Liver (tissue), 9 donors: Measurements from ENCODE around the gene NCK2. TPM values are rescaled to one million over a fixed set of nuclear protein-coding genes. Genes with fewer than 3 reads are reported as not detected.

Experiments
- DNase-seq: peaks from one replicate; pipeline ENCODE4 v3.0.0-alpha.2; 2017; ENCODE audit warnings: low spot score
- H3K27ac ChIP-seq, 2 donors: one replicate each; pipeline ENCODE4 v1.7.0; 2013; ENCODE audit warnings: inconsistent platforms in 2 of 2, low read length in 2 of 2, control low read depth in 1 of 2, low read depth in 1 of 2, mild to moderate bottlenecking in 1 of 2
- H3K27me3 ChIP-seq, 4 donors: one replicate each; pipeline versions ENCODE4 v1.6.1 to v1.7.0; 2013; ENCODE audit warnings: low read length in 3 of 4, inconsistent platforms in 1 of 4, mild to moderate bottlenecking in 1 of 4, moderate library complexity in 1 of 4; ENCODE audit not compliant: control insufficient read depth in 4 of 4, insufficient read depth in 4 of 4
- H3K36me3 ChIP-seq, 4 donors: one replicate each; pipeline versions ENCODE4 v1.6.1 to v1.7.0; 2013; ENCODE audit warnings: low read length in 3 of 4, mild to moderate bottlenecking in 3 of 4, low read depth in 1 of 4, moderate library complexity in 1 of 4; ENCODE audit not compliant: control insufficient read depth in 4 of 4, insufficient read depth in 3 of 4
- H3K4me1 ChIP-seq, 4 donors: one replicate each; pipeline versions ENCODE4 v1.6.1 to v1.7.0; 2013; ENCODE audit warnings: low read length in 3 of 4, mild to moderate bottlenecking in 3 of 4, moderate library complexity in 1 of 4; ENCODE audit not compliant: control insufficient read depth in 4 of 4, insufficient read depth in 4 of 4
- H3K4me3 ChIP-seq, 3 donors: one replicate each; pipeline versions ENCODE4 v1.6.1 to v1.7.0; 2013; ENCODE audit warnings: low read length in 3 of 3, control low read depth in 1 of 3, low read depth in 1 of 3, mild to moderate bottlenecking in 1 of 3
- H3K9ac ChIP-seq, 2 donors: one replicate each; pipeline ENCODE4 v1.7.0; 2013; ENCODE audit warnings: low read length in 2 of 2, mild to moderate bottlenecking in 2 of 2, moderate library complexity in 2 of 2, control low read depth in 1 of 2, low read depth in 1 of 2
- H3K9me3 ChIP-seq, 4 donors: one replicate each; pipeline versions ENCODE4 v1.6.1 to v1.7.0; 2013; ENCODE audit warnings: low read length in 3 of 4; ENCODE audit not compliant: control insufficient read depth in 4 of 4
- EGR1 ChIP-seq, 2 donors: IDR thresholded peaks; 2 replicates each; pipeline ENCODE4 v1.6.1; 2016 to 2018; ENCODE audit warnings: antibody characterized with exemption in 2 of 2, low read depth in 2 of 2
- FOXA1 ChIP-seq: IDR thresholded peaks from 2 replicates; pipeline ENCODE4 v1.6.1; 2016; ENCODE audit warnings: antibody characterized with exemption
- GABPA ChIP-seq, 2 donors: IDR thresholded peaks in 1 of 2; conservative IDR thresholded peaks in 1 of 2; 2 replicates each; pipeline ENCODE4 v1.6.1; 2016; ENCODE audit warnings: antibody characterized with exemption in 2 of 2, mild to moderate bottlenecking in 1 of 2, moderate library complexity in 1 of 2
- HNF4A ChIP-seq, 2 donors: conservative IDR thresholded peaks; 2 replicates each; pipeline ENCODE4 v1.6.1; 2016; ENCODE audit warnings: antibody characterized with exemption in 2 of 2, mild to moderate bottlenecking in 2 of 2
- HNF4G ChIP-seq: IDR thresholded peaks from 2 replicates; pipeline ENCODE4 v1.6.1; 2016; ENCODE audit warnings: antibody characterized with exemption
- JUND ChIP-seq, 2 donors: IDR thresholded peaks; 2 replicates each; pipeline ENCODE4 v1.6.1; 2016; ENCODE audit warnings: antibody characterized with exemption in 2 of 2
- NR2F2 ChIP-seq: IDR thresholded peaks from 2 replicates; pipeline ENCODE4 v1.6.1; 2016; ENCODE audit warnings: antibody characterized with exemption
- SP1 ChIP-seq: IDR thresholded peaks from 2 replicates; pipeline ENCODE4 v1.6.1; 2018; ENCODE audit warnings: antibody characterized with exemption, mild to moderate bottlenecking
- TAF1 ChIP-seq: conservative IDR thresholded peaks from 2 replicates; pipeline ENCODE4 v1.6.1; 2016; ENCODE audit warnings: antibody characterized with exemption, mild to moderate bottlenecking
- YY1 ChIP-seq: IDR thresholded peaks from 2 replicates; pipeline ENCODE4 v1.6.1; 2016; ENCODE audit warnings: antibody characterized with exemption, mild to moderate bottlenecking
- WGBS: extraction: QIAGEN DNeasy Blood & Tissue Kit; methylation state at CpG from one replicate; pipeline ENCODE4 v1.1.7; 2013; 5-methylcytosine and 5-hydroxymethylcytosine counted together
- polyA plus RNA-seq, 2 donors: library from polyadenylated mRNA; stranded (reverse) in 1 of 2; unstranded in 1 of 2; fragments of 200-250 nt in 1 of 2; fragments of >200 nt in 1 of 2; fragmentation: Nextera tagmentation in 1 of 2; extraction: Ambion mirVana in 1 of 2; gene quantifications; one replicate each; pipeline versions ENCODE4 v1.2.1 to v1.2.3, GENCODE V29; 2013 to 2015
- total RNA-seq, 2 donors: library from RNA; depleted of rRNA; stranded (reverse); fragments of >200 nt; gene quantifications; one replicate each; pipeline ENCODE4 v1.2.3, GENCODE V29; 2014
- TF ChIP-seq, protein P1 (sequence below): IDR thresholded peaks from 2 replicates; pipeline ENCODE4 v1.6.1; 2016; ENCODE audit warnings: antibody characterized with exemption, mild to moderate bottlenecking
- TF ChIP-seq, protein P2 (sequence below): fragments of 150-350 bp; IDR thresholded peaks from 2 replicates; pipeline ENCODE4 v1.5.1; 2017; ENCODE audit warnings: improper control_type of control experiment, low read depth, low read length; ENCODE audit not compliant: missing input control
- TF ChIP-seq, protein P3 (sequence below): IDR thresholded peaks from 2 replicates; pipeline ENCODE4 v1.6.1; 2016; ENCODE audit warnings: antibody characterized with exemption
- TF ChIP-seq, protein P4 (sequence below): IDR thresholded peaks from 2 replicates; pipeline ENCODE4 v1.6.1; 2016; ENCODE audit warnings: antibody characterized with exemption
- donor health status: healthy.
- donor health status: healthy.
- donor health status: healthy.
- donor health status: healthy.
- donor health status: healthy.

NCK2 gene
- total and polyA plus RNA-seq, 4 donors, result 3.4 to 15.0 (median 10.7) TPM

DNA sequence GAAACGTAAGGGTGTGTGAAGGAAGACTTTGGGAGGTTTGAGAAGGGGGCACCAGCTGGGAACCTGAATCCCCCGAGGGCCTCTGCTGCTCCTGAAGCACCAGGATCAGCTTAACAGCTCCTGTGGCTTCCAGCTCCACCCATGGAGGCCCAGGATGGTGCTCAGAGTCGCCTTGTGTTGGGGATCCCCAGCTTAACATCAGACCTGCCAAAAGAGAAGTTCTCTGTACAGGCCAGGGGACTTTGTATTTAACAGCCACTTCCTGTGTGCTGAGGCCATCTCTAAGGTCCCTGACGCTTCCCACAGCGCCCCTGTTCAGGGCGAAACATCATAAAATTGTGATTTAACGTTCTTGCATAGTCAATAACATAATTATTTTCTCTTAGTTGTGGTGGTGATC lies 77.5 kb downstream of the NCK2 start (continued):
- TF ChIP-seq, protein P1, sequence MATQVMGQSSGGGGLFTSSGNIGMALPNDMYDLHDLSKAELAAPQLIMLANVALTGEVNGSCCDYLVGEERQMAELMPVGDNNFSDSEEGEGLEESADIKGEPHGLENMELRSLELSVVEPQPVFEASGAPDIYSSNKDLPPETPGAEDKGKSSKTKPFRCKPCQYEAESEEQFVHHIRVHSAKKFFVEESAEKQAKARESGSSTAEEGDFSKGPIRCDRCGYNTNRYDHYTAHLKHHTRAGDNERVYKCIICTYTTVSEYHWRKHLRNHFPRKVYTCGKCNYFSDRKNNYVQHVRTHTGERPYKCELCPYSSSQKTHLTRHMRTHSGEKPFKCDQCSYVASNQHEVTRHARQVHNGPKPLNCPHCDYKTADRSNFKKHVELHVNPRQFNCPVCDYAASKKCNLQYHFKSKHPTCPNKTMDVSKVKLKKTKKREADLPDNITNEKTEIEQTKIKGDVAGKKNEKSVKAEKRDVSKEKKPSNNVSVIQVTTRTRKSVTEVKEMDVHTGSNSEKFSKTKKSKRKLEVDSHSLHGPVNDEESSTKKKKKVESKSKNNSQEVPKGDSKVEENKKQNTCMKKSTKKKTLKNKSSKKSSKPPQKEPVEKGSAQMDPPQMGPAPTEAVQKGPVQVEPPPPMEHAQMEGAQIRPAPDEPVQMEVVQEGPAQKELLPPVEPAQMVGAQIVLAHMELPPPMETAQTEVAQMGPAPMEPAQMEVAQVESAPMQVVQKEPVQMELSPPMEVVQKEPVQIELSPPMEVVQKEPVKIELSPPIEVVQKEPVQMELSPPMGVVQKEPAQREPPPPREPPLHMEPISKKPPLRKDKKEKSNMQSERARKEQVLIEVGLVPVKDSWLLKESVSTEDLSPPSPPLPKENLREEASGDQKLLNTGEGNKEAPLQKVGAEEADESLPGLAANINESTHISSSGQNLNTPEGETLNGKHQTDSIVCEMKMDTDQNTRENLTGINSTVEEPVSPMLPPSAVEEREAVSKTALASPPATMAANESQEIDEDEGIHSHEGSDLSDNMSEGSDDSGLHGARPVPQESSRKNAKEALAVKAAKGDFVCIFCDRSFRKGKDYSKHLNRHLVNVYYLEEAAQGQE, result no peak
- TF ChIP-seq YY1, result no peak

DNA sequence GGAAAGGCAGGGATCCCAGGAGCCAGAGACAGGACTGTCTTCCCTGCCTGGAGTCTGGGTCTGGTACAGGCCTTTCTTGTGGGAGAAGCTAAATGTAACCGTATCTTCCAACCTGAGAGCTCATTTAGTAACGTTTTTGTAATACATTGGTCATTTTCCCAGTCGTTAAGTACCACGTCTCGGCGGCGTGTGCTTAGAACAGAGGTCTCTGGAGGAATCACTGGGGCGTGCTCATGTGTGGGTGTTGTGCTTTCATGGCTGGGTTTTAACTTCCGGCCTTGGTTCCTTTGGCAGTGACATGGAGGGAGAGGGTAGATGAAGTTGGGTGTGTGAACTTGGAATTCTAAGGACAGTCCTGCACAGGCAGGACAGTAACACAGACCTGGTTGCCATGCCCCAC lies 79.7 kb downstream of the NCK2 start:
- 93% methylated on average over 9 of the region's 9 CpGs for WGBS

DNA sequence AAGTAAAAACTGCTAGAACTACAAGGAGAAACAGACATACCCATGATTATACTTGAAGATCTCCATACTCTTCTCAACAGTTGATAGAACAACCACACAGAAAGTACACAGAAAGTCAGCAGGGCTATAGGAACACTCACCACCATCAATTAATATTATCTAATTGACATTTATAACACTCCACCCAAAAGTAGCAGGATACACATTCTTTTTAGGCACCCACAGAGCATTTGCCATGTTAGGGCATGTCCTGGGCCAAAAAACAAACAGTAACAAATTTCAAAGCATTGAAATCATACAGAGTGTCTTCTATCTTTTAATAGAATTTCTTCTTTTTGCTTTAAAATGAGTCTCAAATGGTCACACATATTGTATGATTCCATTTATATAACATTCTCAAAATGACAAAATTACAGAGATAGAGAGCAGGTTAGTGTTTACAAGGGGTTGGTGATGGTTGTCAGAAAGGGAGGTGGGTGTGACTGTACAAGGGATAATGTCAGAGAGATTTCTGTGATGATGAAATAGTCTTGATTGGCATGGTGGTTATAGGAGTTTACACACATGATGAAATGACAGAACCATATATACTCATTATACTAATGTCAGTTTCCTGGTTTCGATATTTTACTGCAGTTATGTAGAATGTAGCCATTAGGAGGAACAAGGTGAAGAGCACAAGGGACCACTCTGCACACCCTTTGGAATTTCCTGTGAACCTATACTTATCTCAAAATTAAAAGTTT lies 82.8 kb downstream of the NCK2 start:
- Histone ChIP-seq H3K9me3 (peaks cover 0 to 9% (median 1%) of the 10 kb centered on the region in 4 donors), H3K36me3 (no peaks in the 10 kb centered on the region), H3K4me3 (no peak overlapping the region), H3K27me3 (no peaks in the 10 kb centered on the region), H3K9ac (no peak overlapping the region), H3K4me1 (peaks cover 0 to 6% (median 0%) of the 10 kb centered on the region in 4 donors), H3K27ac (no peak overlapping the region)
- no peak for DNase-seq
- 79% methylated on average over 1 of the region's 1 CpG for WGBS
- TF ChIP-seq, protein P2, sequence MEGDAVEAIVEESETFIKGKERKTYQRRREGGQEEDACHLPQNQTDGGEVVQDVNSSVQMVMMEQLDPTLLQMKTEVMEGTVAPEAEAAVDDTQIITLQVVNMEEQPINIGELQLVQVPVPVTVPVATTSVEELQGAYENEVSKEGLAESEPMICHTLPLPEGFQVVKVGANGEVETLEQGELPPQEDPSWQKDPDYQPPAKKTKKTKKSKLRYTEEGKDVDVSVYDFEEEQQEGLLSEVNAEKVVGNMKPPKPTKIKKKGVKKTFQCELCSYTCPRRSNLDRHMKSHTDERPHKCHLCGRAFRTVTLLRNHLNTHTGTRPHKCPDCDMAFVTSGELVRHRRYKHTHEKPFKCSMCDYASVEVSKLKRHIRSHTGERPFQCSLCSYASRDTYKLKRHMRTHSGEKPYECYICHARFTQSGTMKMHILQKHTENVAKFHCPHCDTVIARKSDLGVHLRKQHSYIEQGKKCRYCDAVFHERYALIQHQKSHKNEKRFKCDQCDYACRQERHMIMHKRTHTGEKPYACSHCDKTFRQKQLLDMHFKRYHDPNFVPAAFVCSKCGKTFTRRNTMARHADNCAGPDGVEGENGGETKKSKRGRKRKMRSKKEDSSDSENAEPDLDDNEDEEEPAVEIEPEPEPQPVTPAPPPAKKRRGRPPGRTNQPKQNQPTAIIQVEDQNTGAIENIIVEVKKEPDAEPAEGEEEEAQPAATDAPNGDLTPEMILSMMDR, result no peak
- TF ChIP-seq, protein P3, sequence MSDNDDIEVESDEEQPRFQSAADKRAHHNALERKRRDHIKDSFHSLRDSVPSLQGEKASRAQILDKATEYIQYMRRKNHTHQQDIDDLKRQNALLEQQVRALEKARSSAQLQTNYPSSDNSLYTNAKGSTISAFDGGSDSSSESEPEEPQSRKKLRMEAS, result no peak
- TF ChIP-seq, protein P4, sequence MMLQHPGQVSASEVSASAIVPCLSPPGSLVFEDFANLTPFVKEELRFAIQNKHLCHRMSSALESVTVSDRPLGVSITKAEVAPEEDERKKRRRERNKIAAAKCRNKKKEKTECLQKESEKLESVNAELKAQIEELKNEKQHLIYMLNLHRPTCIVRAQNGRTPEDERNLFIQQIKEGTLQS, result no peak
- TF ChIP-seq GABPA (IDR thresholded peaks at IDR 0.05 in 1 of 2, conservative IDR thresholded peaks at IDR 0.05 in 1 of 2) (no peak), EGR1 (IDR thresholded peaks at IDR 0.05; ENCODE audit: low read depth in 2 of 2) (no peak), JUND (IDR thresholded peaks at IDR 0.05) (no peak), FOXA1 (no peak), TAF1 (no peak), SP1 (no peak), YY1 (no peak), HNF4A (conservative IDR thresholded peaks at IDR 0.05) (no peak)

More for the DNA sequence above, 79.7 kb downstream of the NCK2 start:
- Histone ChIP-seq H3K4me1 (peaks cover 6 to 18% (median 12%) of the 10 kb centered on the region in 4 donors), H3K27ac (no peak overlapping the region), H3K4me3 (no peak overlapping the region), H3K27me3 (no peaks in the 10 kb centered on the region), H3K36me3 (no peaks in the 10 kb centered on the region), H3K9ac (no peak overlapping the region), H3K9me3 (no peaks in the 10 kb centered on the region)
- TF ChIP-seq HNF4A (conservative IDR thresholded peaks at IDR 0.05) (no peak), NR2F2 (no peak), SP1 (no peak), HNF4G (no peak), FOXA1 (no peak)
- no peak for DNase-seq
